Naive thymus-derived CD4-positive, alpha-beta T cell (primary cell): ENCODE data around the gene SLC25A3. TPM values are rescaled to one million over a fixed set of nuclear protein-coding genes. Genes with fewer than 3 reads are reported as not detected.
"Not testable (repeated sequence)": the region's sequence is repeated elsewhere in the genome, so short reads cannot be mapped to it uniquely, and the experiment has no call there.

Experiments
- ATAC-seq: fragments of 150-1000 bp; cut with Tn5 transposase; 2 replicates; pipeline ENCODE4 v1.10.0; 2021; ENCODE audit warnings: mild to moderate bottlenecking, moderate library complexity
- CTCF ChIA-PET: fragments of 350-600 bp; sonication (Branson Sonifier 250); formaldehyde crosslinking; loops from one replicate; lab custom pipeline; 2021; ENCODE audit warnings: antibody characterized with exemption; lab: Charles Lee
- POLR2A ChIA-PET: fragments of 350-600 bp; sonication (Branson Sonifier 250); formaldehyde crosslinking; loops from one replicate; lab custom pipeline; 2021; ENCODE audit warnings: antibody characterized with exemption, inconsistent platforms; lab: Charles Lee
- DNase-seq, 9 donors: peaks; one replicate each; pipeline versions ENCODE4 v3.0.0 to v3.0.0-alpha.2; 2020 to 2022; ENCODE audit warnings: mixed read lengths in 1 of 9
- H3K27ac ChIP-seq: one replicate; pipeline ENCODE4 v1.7.0; 2013; ENCODE audit warnings: mild to moderate bottlenecking, low read depth, low read length, moderate library complexity
- H3K27me3 ChIP-seq, 2 donors: one replicate each; pipeline ENCODE4 v1.7.0; 2013; ENCODE audit warnings: low read length in 2 of 2, mild to moderate bottlenecking in 2 of 2, moderate library complexity in 2 of 2; ENCODE audit not compliant: control insufficient read depth in 2 of 2, insufficient read depth in 2 of 2
- H3K36me3 ChIP-seq, 3 experiments: 1 replicate in 2 of 3; 2 replicates in 1 of 3; pipeline ENCODE4 v1.7.0; 2013; ENCODE audit warnings: low read length in 3 of 3, mild to moderate bottlenecking in 3 of 3, moderate library complexity in 1 of 3; ENCODE audit not compliant: insufficient read depth in 3 of 3, control insufficient read depth in 2 of 3
- H3K4me1 ChIP-seq, 2 donors: one replicate each; pipeline ENCODE4 v1.7.0; 2013; ENCODE audit warnings: low read length in 2 of 2, mild to moderate bottlenecking in 2 of 2, moderate library complexity in 1 of 2; ENCODE audit not compliant: control insufficient read depth in 2 of 2, insufficient read depth in 2 of 2
- H3K4me3 ChIP-seq: 2 replicates; pipeline ENCODE4 v1.7.0; 2013; ENCODE audit warnings: mild to moderate bottlenecking, low read length
- H3K9me3 ChIP-seq, 3 experiments: 1 replicate in 2 of 3; 2 replicates in 1 of 3; pipeline ENCODE4 v1.7.0; 2013; ENCODE audit warnings: low read length in 3 of 3; ENCODE audit not compliant: control insufficient read depth in 2 of 3
- H3K27ac Mint-ChIP-seq, 9 donors: one replicate each; pipeline ENCODE4 v1.8.0; 2020 to 2022; ENCODE audit warnings: mixed read lengths in 9 of 9, mild to moderate bottlenecking in 8 of 9, moderate library complexity in 5 of 9, inconsistent platforms in 2 of 9
- H3K27me3 Mint-ChIP-seq, 5 donors: one replicate each; pipeline ENCODE4 v1.8.0; 2021 to 2022; ENCODE audit warnings: mixed read lengths in 5 of 5, mild to moderate bottlenecking in 1 of 5
- H3K36me3 Mint-ChIP-seq, 5 donors: one replicate each; pipeline ENCODE4 v1.8.0; 2020 to 2022; ENCODE audit warnings: mixed read lengths in 5 of 5, mild to moderate bottlenecking in 3 of 5, inconsistent platforms in 1 of 5
- H3K4me1 Mint-ChIP-seq, 7 donors: one replicate each; pipeline ENCODE4 v1.8.0; 2020 to 2022; ENCODE audit warnings: mixed read lengths in 7 of 7, mild to moderate bottlenecking in 3 of 7, inconsistent platforms in 1 of 7
- H3K4me3 Mint-ChIP-seq, 10 donors: one replicate each; pipeline ENCODE4 v1.8.0; 2020 to 2022; ENCODE audit warnings: mild to moderate bottlenecking in 10 of 10, mixed read lengths in 10 of 10, moderate library complexity in 6 of 10, inconsistent platforms in 2 of 10
- H3K9me3 Mint-ChIP-seq, 11 donors: one replicate each; pipeline ENCODE4 v1.8.0; 2020 to 2022; ENCODE audit warnings: mixed read lengths in 11 of 11, mild to moderate bottlenecking in 4 of 11, inconsistent platforms in 1 of 11, moderate library complexity in 1 of 11
- intact Hi-C, 2 donors: fragments of 100-400 bp; cut with micrococcal nuclease; formaldehyde crosslinking; loops; one replicate each; pipeline ENCODE4 v1.15.1; 2023
- polyA plus RNA-seq, 2 donors: library from polyadenylated mRNA; unstranded; fragments of 300-500 nt; fragmentation: Illumina TruSeq; gene quantifications; one replicate each; pipeline ENCODE4 v1.2.3, GENCODE V29; 2021
- total RNA-seq, 6 experiments: library from RNA in 5 of 6; stranded (reverse) in 5 of 6; gene quantifications; 1 replicate in 5 of 6; 2 replicates in 1 of 6; pipeline ENCODE4 v1.2.3 and lab custom pipeline; 2021 to 2026

SLC25A3 gene
- total and polyA plus RNA-seq, 7 experiments from 2014 or later = 234 to 448 (median 314) TPM

DNA sequence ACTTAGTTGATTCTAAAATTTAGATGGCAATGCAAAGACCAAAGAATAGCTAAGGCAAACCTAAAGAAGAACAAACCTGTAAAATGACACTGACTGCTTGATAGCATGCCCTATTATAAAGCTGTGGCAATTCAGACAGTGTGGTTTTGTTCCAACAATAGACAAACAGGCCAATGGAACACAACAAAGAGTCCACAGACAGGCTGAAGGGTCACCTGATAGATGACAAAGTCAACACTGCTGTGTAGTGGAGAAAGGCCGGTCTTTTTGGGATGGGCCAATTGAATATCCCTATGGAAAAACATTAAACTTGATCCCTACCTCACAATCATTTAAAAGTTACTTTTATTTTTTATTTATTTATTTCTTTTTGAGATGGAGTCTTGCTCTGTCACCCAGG lies 33.8 kb upstream of the SLC25A3 start:
- no peak overlapping the region for H3K27ac ChIP-seq
- no peaks in the 10 kb centered on the region for H3K9me3 ChIP-seq
- Mint-ChIP-seq H3K9me3 (no peaks in the 10 kb centered on the region), H3K4me3 (no peak overlapping the region), H3K36me3 (peaks cover 0 to 4% (median 0%) of the 10 kb centered on the region in 5 donors), H3K4me1 (no peaks in the 10 kb centered on the region), H3K27me3 (no peaks in the 10 kb centered on the region), H3K27ac (no peak overlapping the region)
- ChIA-PET CTCF (no interaction called here), POLR2A (no interaction called here)
- H3K4me1 ChIP-seq = no peaks in the 10 kb centered on the region
- H3K4me3 ChIP-seq = no peak overlapping the region
- H3K36me3 ChIP-seq = no peaks in the 10 kb centered on the region
- DNase-seq (no peak), ATAC-seq (no peak)
- intact Hi-C loops = no loop called here
- no peaks in the 10 kb centered on the region for H3K27me3 ChIP-seq

DNA sequence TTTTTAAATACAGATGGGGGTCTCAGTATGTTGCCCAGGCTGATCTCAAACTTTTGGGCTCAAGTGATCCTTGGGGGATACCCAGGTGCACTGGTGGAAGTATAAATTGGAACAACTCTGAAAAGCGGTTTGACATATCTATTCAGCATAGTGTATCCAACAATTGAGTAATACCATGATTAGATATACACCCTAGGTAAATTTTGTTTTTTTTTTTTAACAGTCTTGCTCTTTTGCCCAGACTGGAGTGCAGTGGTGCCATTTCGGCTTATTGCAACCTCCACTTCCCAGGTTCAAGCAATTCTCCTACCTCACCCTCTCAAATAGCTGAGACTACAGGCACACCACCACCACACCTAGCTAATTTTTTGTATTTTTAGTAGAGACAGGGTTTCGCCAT lies 31.6 kb upstream of the SLC25A3 start:
- Histone ChIP-seq H3K4me3 (no peak overlapping the region), H3K36me3 (no peaks in the 10 kb centered on the region), H3K27ac (no peak overlapping the region), H3K27me3 (no peaks in the 10 kb centered on the region), H3K9me3 (no peaks in the 10 kb centered on the region), H3K4me1 (no peaks in the 10 kb centered on the region)
- intact Hi-C loops = no loop called here
- ATAC-seq (no peak), DNase-seq (no peak)
- no peaks in the 10 kb centered on the region for H3K27me3 Mint-ChIP-seq
- ChIA-PET POLR2A (no interaction called here), CTCF (no interaction called here)
- no peaks in the 10 kb centered on the region for H3K9me3 Mint-ChIP-seq
- no peak overlapping the region for H3K4me3 Mint-ChIP-seq
- H3K4me1 Mint-ChIP-seq = peaks cover 0 to 5% (median 3%) of the 10 kb centered on the region in 7 donors
- no peak overlapping the region for H3K27ac Mint-ChIP-seq
- H3K36me3 Mint-ChIP-seq = peaks cover 0 to 4% (median 0%) of the 10 kb centered on the region in 5 donors

DNA sequence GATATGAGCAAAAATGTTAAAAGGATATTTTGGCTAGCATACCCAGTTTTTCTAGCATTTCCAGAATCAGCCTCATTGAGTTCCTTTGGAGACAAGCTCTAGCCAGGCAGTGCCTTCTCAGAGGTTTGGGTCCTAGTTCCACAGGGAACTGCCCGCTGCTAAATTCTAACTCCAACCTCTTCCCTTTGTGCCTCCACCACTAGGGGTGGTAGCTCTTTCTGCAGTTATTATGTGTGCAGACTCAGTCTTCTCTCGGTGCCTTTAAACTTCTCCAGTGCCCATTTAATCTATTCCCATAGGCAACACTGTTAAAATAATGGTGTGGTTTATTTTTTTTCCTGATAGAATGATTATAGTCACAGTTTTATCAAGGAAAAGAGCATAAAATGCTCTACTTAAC lies 21.5 kb upstream of the SLC25A3 start:
- H3K27me3 Mint-ChIP-seq = peaks cover 0 to 3% (median 0%) of the 10 kb centered on the region in 5 donors
- no peaks in the 10 kb centered on the region for H3K36me3 Mint-ChIP-seq
- no peaks in the 10 kb centered on the region for H3K9me3 Mint-ChIP-seq
- ChIA-PET POLR2A (no interaction called here), CTCF (interaction anchor here (0.7 kb wide), 1 partner anchor 85 kb away, joined by 3 read pairs; no protein-coding TSS in a partner anchor)
- H3K9me3 ChIP-seq = no peaks in the 10 kb centered on the region
- ATAC-seq (no peak), DNase-seq (no peak)
- H3K4me1 ChIP-seq = no peaks in the 10 kb centered on the region
- intact Hi-C loops = no loop called here
- H3K4me3 ChIP-seq = no peak overlapping the region
- no peaks in the 10 kb centered on the region for H3K36me3 ChIP-seq
- no peak overlapping the region for H3K4me3 Mint-ChIP-seq
- H3K4me1 Mint-ChIP-seq = peaks cover 0 to 1% (median under 1%) of the 10 kb centered on the region in 7 donors
- no peak overlapping the region for H3K27ac ChIP-seq
- no peak overlapping the region for H3K27ac Mint-ChIP-seq
- no peaks in the 10 kb centered on the region for H3K27me3 ChIP-seq

DNA sequence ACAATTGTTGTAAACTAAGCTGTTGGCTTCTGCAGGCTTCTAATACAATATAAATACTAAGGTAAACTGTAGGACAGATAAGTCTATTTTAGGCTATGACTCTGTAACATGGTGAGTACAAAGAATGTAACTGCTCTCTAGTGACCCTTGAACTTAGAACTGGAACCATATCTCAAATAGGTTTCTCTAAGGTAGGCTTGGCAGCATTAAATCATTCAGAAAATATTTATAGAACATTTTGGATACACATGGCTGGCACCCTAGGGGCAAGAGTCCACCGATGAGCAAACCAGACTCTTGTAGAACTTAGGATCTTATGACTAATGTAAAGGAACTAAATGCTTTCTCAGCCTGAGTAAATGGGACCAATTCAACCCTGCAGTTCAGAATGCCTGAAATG lies 19.4 kb upstream of the SLC25A3 start:
- Mint-ChIP-seq H3K27ac (no peak overlapping the region), H3K9me3 (no peaks in the 10 kb centered on the region), H3K4me1 (no peaks in the 10 kb centered on the region), H3K27me3 (peaks cover 0 to 3% (median 0%) of the 10 kb centered on the region in 5 donors), H3K4me3 (no peak overlapping the region), H3K36me3 (no peaks in the 10 kb centered on the region)
- Histone ChIP-seq H3K9me3 (no peaks in the 10 kb centered on the region), H3K27me3 (no peaks in the 10 kb centered on the region), H3K4me1 (no peaks in the 10 kb centered on the region), H3K36me3 (no peaks in the 10 kb centered on the region), H3K4me3 (no peak overlapping the region), H3K27ac (no peak overlapping the region)
- intact Hi-C loops = no loop called here
- no peak for ATAC-seq
- DNase-seq = no peak
- ChIA-PET CTCF (no interaction called here), POLR2A (interaction anchor here (1.8 kb wide), 1 partner anchor 20 kb away, joined by 4 read pairs; no protein-coding TSS in a partner anchor)

DNA sequence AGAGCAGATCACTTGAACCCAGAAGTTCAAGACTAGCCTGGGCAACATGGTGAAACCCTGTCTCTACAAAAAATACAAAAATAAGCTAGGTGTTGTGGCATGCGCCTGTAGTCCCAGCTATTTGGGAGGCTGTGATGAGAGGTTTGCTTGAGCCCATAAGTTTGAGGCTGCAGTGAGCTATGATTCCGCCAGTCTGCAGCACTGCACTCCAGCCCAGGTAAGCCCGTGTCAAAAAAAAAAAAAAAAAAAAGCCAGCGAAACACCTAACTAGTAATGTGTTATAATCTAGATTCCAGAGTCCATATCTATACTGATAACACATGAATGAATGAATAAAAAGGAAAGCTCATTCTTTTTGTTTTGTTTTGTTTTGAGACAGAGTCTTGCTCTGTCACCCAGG lies 18.5 kb upstream of the SLC25A3 start:
- Mint-ChIP-seq H3K9me3 (no peaks in the 10 kb centered on the region), H3K4me1 (no peaks in the 10 kb centered on the region), H3K27me3 (peaks cover 0 to 3% (median 0%) of the 10 kb centered on the region in 5 donors), H3K4me3 (no peak overlapping the region), H3K36me3 (no peaks in the 10 kb centered on the region), H3K27ac (no peak overlapping the region)
- Histone ChIP-seq H3K27ac (no peak overlapping the region), H3K4me1 (no peaks in the 10 kb centered on the region), H3K4me3 (no peak overlapping the region), H3K36me3 (no peaks in the 10 kb centered on the region), H3K27me3 (no peaks in the 10 kb centered on the region), H3K9me3 (no peaks in the 10 kb centered on the region)
- ATAC-seq = no peak
- intact Hi-C loops = no loop called here
- ChIA-PET POLR2A (no interaction called here), CTCF (interaction anchor here (0.5 to 0.9 kb wide), 4 partner anchors 8 to 28 kb away, joined by 3 to 9 read pairs (median 4); no protein-coding TSS in a partner anchor)
- no peak for DNase-seq

DNA sequence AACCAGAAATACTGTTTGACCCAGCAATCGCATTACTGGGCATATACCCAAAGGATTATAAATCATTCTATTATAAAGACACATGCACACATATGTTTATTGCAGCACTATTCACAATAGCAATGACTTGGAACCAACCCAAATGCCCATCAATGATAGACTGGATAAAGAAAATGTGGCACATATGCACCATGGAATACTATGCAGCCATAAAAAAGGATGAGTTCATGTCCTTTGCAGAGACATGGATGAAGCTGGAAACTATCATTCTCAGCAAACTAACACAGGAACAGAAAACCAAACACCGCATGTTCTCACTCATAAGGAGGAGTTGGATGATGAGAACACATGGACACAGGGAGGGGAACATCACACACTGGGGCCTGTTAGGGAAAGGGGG lies 16.7 kb upstream of the SLC25A3 start:
- ATAC-seq = not testable (repeated sequence)

DNA sequence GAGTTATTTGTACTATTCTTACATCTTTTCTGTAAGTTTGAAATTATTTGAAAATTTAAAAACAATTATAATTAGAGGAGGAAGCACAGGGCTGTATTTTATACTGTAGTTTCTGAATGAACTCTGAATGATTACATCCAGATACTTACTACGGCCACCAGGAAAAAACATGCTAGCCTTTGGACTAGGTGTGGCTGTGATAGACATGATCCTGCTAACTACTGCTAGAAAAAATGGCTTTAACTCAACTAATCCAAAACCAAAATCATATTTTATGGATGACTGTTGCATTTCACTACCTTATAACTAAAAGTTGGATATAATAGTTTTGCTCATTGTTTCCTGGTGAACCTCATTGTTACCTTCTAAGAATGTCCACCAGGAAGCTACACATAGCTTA lies 15.1 kb upstream of the SLC25A3 start:
- Mint-ChIP-seq H3K9me3 (no peaks in the 10 kb centered on the region), H3K4me3 (no peak overlapping the region), H3K27ac (no peak overlapping the region), H3K4me1 (peaks cover 0 to 1% (median 0%) of the 10 kb centered on the region in 7 donors), H3K27me3 (peaks cover 0 to 7% (median 0%) of the 10 kb centered on the region in 5 donors), H3K36me3 (no peaks in the 10 kb centered on the region)
- H3K36me3 ChIP-seq = no peaks in the 10 kb centered on the region
- H3K4me3 ChIP-seq = no peak overlapping the region
- ChIA-PET CTCF (no interaction called here), POLR2A (no interaction called here)
- H3K4me1 ChIP-seq = no peaks in the 10 kb centered on the region
- no peak overlapping the region for H3K27ac ChIP-seq
- no peak for DNase-seq
- intact Hi-C loops = no loop called here
- H3K27me3 ChIP-seq = no peaks in the 10 kb centered on the region
- ATAC-seq = no peak
- no peaks in the 10 kb centered on the region for H3K9me3 ChIP-seq

More for the DNA sequence above, 16.7 kb upstream of the SLC25A3 start:
- H3K4me3 Mint-ChIP-seq, H3K27ac Mint-ChIP-seq, H3K36me3 Mint-ChIP-seq, H3K27me3 ChIP-seq, H3K4me1 ChIP-seq, H3K27ac ChIP-seq, H3K9me3 ChIP-seq, H3K27me3 Mint-ChIP-seq, H3K4me3 ChIP-seq, DNase-seq, H3K4me1 Mint-ChIP-seq, H3K36me3 ChIP-seq, H3K9me3 Mint-ChIP-seq, intact Hi-C loops, POLR2A ChIA-PET: not testable (repeated sequence)
- CTCF ChIA-PET = interaction anchor here (1.0 kb wide), 1 partner anchor 10 kb away, joined by 4 read pairs; no protein-coding TSS in a partner anchor
